Heart right ventricle (tissue), 16 donors: ENCODE data around the gene TRIM47. TPM values are rescaled to one million over a fixed set of nuclear protein-coding genes. Genes with fewer than 3 reads are reported as not detected.
"Not testable (repeated sequence)": the region's sequence is repeated elsewhere in the genome, so short reads cannot be mapped to it uniquely, and the experiment has no call there.

Source experiments
- ATAC-seq, 8 donors: fragments of 200-7000 bp; cut with Tn5 transposase; one replicate each; pipeline ENCODE4 v1.9.1; 2020; ENCODE audit warnings: mild to moderate bottlenecking in 8 of 8, moderate library complexity in 8 of 8, moderate number of reproducible peaks in 1 of 8
- DNase-seq, 2 donors: peaks; one replicate each; pipeline ENCODE4 v3.0.0-alpha.2; 2020
- H3K27ac ChIP-seq, 10 donors: fragments of 200-600 bp; sonication (generic) in 2 of 10; one replicate each; pipeline versions ENCODE4 v1.5.0 to v1.8.0; 2020 to 2022; ENCODE audit warnings: mild to moderate bottlenecking in 3 of 10
- H3K27me3 ChIP-seq, 7 donors: fragments of 200-600 bp; one replicate each; pipeline ENCODE4 v1.8.0; 2021 to 2022; ENCODE audit warnings: mild to moderate bottlenecking in 2 of 7
- H3K36me3 ChIP-seq, 9 donors: fragments of 200-600 bp; sonication (generic) in 1 of 9; one replicate each; pipeline versions ENCODE4 v1.5.0 to v1.8.0; 2020 to 2022; ENCODE audit warnings: mild to moderate bottlenecking in 2 of 9
- H3K4me1 ChIP-seq, 9 donors: fragments of 200-600 bp; sonication (generic) in 1 of 9; one replicate each; pipeline versions ENCODE4 v1.5.0 to v1.8.0; 2020 to 2022; ENCODE audit warnings: mild to moderate bottlenecking in 4 of 9
- H3K4me3 ChIP-seq, 10 donors: fragments of 200-600 bp; sonication (generic) in 2 of 10; one replicate each; pipeline versions ENCODE4 v1.5.0 to v1.8.0; 2020 to 2022; ENCODE audit warnings: mild to moderate bottlenecking in 7 of 10, moderate library complexity in 2 of 10
- H3K9me3 ChIP-seq, 11 donors: fragments of 200-600 bp in 10 of 11; sonication (generic) in 2 of 11; one replicate each; pipeline versions ENCODE4 v1.5.0 to v1.8.0; 2013 to 2022; ENCODE audit warnings: mild to moderate bottlenecking in 2 of 11, control low read depth in 1 of 11, moderate library complexity in 1 of 11
- WGBS, 2 donors: extraction: QIAGEN DNeasy Blood & Tissue Kit; methylation state at CpG; one replicate each; pipeline ENCODE4 v1.1.7; 2013; ENCODE audit warnings: inconsistent platforms in 1 of 2; 5-methylcytosine and 5-hydroxymethylcytosine counted together
- intact Hi-C, 10 donors: fragments of 100-400 bp; cut with DNase I; formaldehyde crosslinking; loops; one replicate each; pipeline versions ENCODE4 v1.11.1 to v1.14.2; 2022
- polyA plus RNA-seq, 2 donors: library from polyadenylated mRNA; stranded (reverse); fragments of 200-250 nt; gene quantifications; one replicate each; pipeline ENCODE4 v1.2.3, GENCODE V29; 2013
- total RNA-seq, 10 donors: library from RNA; stranded (reverse); fragmentation: NEBNext Ultra II Directional in 3 of 10; extraction: Animal tissue kit (Norgen Biotek cat#: 25700) in 3 of 10; gene quantifications; one replicate each; pipeline versions ENCODE4 v1.2.1 to v1.2.4, GENCODE V29; 2021 to 2023
- TF ChIP-seq, protein P1 (sequence below), 9 donors: fragments of 200-600 bp; sonication (generic) in 2 of 9; IDR thresholded peaks; one replicate each; pipeline versions ENCODE4 v1.5.0 to v1.8.0; 2021 to 2022; ENCODE audit warnings: antibody characterized with exemption in 9 of 9, mild to moderate bottlenecking in 5 of 9, moderate library complexity in 1 of 9
- donor health status: Arrhythmogenic right ventricular cardiomyopathy.
- donor health status: ischemic (EF 13 %, LVEDD 7.1; RV severe dilation, severe dysfunction).
- donor health status: healthy with polysubstance abuse.
- donor health status: DM: no; HTN: yes; CAD: no.
- donor health status: DM: no; HTN: no; CAD: no.
- donor health status: ischemic (EF 25% LVEDD 6.9; RV normal size, moderate dysfunction).
- donor health status: ischemic (EF 25% LVEDD 5.7; RV mildly dilated, moderate dysfunction).
- donor health status: healthy.
- donor health status: DM: yes; HTN: yes; CAD: no.
- donor health status: Ischemic cardiomyopathy.
- donor health status: ischemic (EF 35%, LVEDD 5.7; RV mildly dilated, moderate dysfunction).
- donor health status: nonischemic (EF 11% LVEDD 7.7; RV severe dilation, severe dysfunction).
- donor health status: DM: yes; HTN: yes; CAD: no.
- donor health status: PGD.
- donor health status: ischemic (EF 29% LVEDD 5.4; RV normal size, mild dysfunction).
- donor health status: nonischemic (EF 23%, LVEDD 6.1; RV moderate dilation, normal function).

The TRIM47 gene
- total and polyA plus RNA-seq, 12 donors = 9.3 to 53.1 (median 22.5) TPM

DNA sequence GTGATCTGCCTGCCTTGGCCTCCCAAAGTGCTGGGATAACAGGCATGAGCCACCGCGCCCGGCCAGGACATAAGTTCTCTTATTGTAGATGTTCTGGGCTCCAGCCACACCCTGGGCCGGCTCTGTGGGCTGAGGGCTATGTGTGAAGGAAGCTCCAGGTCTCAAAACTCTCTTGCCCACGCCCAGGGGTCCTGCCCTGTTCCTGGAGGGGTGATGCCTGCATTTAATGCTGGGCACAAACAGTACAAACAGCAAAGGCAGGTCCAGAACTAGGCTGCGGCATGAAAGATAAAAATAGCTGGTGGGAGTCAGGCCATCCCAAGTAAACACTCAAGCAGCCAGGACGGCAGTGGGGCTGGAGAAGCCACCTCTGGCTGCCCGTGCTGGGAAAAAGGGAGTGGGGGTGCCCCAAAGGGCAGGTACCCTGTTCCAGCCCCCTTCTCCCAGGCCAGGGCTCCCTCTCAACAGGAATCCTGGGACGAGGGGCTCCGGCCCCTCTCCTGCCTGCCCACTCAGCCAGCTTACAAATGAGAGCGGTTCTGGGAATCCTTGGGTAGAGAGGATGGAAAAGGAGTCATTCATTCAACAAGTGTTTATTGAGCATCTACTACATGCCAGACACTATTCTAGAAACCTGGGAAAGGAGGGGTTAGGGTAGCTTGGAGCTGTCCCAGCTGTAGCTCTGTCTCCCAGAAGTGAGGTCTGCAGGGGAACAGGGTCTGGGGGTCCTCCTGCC, 4.6 kb downstream of the TRIM47 start:
- Histone ChIP-seq H3K27ac (peak overlapping the region; percentile 57 to 99 (median 91)), H3K27me3 (peaks cover 0 to 18% (median 0%) of the 10 kb centered on the region in 7 donors), H3K9me3 (no peaks in the 10 kb centered on the region), H3K4me3 (no peak overlapping the region), H3K36me3 (peaks cover 0 to 30% (median 10%) of the 10 kb centered on the region in 9 donors), H3K4me1 (peaks cover 33 to 86% (median 65%) of the 10 kb centered on the region in 9 donors)
- DNase-seq (no peak), ATAC-seq (no peak)
- TF ChIP-seq, protein P1, sequence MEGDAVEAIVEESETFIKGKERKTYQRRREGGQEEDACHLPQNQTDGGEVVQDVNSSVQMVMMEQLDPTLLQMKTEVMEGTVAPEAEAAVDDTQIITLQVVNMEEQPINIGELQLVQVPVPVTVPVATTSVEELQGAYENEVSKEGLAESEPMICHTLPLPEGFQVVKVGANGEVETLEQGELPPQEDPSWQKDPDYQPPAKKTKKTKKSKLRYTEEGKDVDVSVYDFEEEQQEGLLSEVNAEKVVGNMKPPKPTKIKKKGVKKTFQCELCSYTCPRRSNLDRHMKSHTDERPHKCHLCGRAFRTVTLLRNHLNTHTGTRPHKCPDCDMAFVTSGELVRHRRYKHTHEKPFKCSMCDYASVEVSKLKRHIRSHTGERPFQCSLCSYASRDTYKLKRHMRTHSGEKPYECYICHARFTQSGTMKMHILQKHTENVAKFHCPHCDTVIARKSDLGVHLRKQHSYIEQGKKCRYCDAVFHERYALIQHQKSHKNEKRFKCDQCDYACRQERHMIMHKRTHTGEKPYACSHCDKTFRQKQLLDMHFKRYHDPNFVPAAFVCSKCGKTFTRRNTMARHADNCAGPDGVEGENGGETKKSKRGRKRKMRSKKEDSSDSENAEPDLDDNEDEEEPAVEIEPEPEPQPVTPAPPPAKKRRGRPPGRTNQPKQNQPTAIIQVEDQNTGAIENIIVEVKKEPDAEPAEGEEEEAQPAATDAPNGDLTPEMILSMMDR (IDR thresholded peaks at IDR 0.05) = no peak
- intact Hi-C loops = loop anchor here in 1 of 10 donors (10.0 kb wide), 1 partner anchor 99 kb away; a partner anchor contains a TSS
- 47 to 57% methylated on average over 11 of the region's 11 CpGs for WGBS, 2 donors

DNA sequence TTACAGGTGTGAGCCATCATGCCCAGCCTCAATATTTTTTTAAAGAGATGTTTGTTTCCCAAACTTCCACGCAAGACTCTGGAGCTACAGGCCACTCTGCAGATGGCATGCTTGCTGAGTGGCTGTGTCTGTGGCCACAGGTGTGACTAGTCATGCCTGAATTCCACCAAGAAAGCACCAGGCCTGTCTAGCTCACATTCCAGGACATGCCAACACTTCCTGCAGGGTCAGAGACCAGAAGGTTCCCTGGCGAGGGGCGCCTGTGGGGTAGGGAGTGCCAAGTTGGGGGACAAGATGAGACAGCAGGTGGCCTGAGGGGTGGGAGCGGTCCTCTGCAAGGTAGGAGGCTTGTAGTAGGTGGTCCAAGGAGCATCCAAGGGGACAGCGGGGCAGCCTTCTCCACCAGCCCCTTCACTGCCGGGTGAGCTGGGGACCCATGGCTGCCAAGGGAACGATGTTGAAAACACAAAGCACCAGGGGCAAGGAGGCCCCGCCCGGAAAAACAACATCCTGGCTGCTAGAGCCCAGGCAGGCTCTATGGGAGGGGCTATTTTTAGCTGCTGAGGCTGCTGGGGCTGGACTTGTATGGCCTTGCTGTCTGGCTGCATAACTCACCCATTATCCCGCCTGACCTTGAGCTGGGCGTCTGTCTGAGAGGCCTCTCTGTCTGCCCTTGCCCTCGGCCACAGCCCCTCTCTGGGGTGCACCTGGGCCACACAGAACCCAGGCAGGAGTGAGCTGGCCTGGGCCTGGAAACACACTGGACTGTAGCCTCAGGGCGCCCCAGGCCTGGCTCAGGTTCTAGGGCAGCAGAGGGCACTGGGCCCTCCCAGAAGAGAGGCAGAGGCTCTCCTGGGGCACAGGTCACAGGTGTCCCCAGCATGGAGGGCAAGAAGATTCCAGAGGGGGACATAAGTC, 5.7 kb downstream of the TRIM47 start:
- intact Hi-C loops = loop anchor here in 1 of 10 donors (10.0 kb wide), 1 partner anchor 98 kb away; a partner anchor contains a TSS
- Histone ChIP-seq H3K36me3 (peaks cover 0 to 30% (median 10%) of the 10 kb centered on the region in 9 donors), H3K4me1 (peaks cover 33 to 91% (median 67%) of the 10 kb centered on the region in 9 donors), H3K27ac (peak overlapping the region; percentile 57 to 99 (median 91)), H3K9me3 (no peaks in the 10 kb centered on the region), H3K27me3 (peaks cover 0 to 18% (median 0%) of the 10 kb centered on the region in 7 donors), H3K4me3 (no peak overlapping the region)
- DNase-seq (peak; percentile 81 to 90), ATAC-seq (peak; percentile 55 to 73 (median 64))
- 25 to 28% methylated on average over 13 of the region's 13 CpGs for WGBS, 2 donors
- TF ChIP-seq, protein P1 (IDR thresholded peaks at IDR 0.05) = no peak

DNA sequence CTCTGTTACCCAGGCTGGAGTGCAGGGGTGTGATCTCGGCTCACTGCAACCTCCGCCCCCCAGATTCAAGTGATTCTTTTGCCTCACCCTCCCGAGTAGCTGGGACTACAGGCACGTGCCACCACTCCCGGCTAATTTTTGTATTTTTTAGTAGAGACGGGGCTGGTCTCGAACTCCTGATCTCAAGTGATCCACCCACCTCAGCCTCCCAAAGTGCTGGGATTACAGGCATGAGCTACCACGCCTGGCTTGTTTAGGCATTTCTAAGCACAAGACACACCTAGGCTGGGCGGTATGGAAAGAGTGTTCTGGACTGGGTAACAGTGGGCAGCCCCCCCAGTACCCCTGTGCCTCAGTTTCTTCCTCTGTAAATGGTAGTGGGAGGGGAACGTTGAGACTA, 8.2 kb downstream of the TRIM47 start:
- H3K27ac ChIP-seq = peak overlapping the region; percentile 39 to 92 (median 84)
- H3K4me3 ChIP-seq = peak overlapping the region in 3 of 10 donors; percentile 13 to 14 (median 13)
- not testable (repeated sequence) for DNase-seq, H3K27me3 ChIP-seq, H3K9me3 ChIP-seq, ATAC-seq
- H3K4me1 ChIP-seq = peaks cover 18 to 75% (median 49%) of the 10 kb centered on the region in 9 donors
- H3K36me3 ChIP-seq = peaks cover 0 to 18% (median 5%) of the 10 kb centered on the region in 9 donors
- intact Hi-C loops = loop anchor here in 1 of 10 donors (10.0 kb wide), 1 partner anchor 95 kb away; a partner anchor contains a TSS
- WGBS, 2 donors = 72 to 80% methylated on average over 10 of the region's 10 CpGs

DNA sequence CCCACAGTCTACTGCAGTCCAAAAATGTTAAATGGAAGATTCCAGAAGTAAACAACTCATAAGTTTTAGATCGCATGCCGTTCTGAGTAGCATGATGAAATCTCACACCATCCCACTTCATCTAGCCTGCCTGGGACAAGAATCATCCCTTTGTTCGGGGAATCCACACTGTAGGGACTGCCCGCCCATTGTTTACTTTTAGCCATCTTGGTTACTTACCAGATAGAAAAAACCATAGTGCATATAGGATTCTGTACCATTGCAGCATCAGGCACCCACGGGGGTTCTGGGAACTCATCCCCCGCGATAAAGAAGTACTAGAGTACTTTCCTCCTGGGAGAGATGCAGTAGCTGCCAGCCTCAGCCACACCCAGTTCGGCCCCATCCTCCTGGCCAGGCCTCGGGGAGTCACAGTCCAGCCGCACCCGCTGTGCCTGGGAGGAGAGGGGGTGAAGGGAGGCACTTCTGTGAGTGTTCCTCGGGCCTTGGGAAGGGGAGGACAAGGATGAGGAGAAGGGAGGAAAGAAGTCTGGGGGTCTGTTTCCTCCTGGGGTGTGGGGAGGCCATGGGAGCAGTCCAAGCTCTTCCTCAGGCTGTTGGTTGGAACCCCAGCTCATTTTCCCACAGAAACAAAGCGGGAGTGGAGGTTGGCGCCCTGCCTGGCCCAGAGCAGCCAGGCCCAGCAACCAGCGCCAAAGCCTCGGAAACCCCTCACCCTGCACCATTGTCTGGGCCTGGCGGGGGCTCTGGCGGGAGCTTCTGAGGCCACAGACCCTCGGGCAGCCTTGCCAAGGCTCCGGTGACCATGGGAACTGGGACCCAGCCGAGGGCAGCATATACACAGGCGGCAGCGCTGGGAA, 8.9 kb downstream of the TRIM47 start:
- whole genome bisulfite sequencing, 2 donors = 45 to 46% methylated on average over 23 of the region's 23 CpGs
- Histone ChIP-seq H3K36me3 (peaks cover 0 to 11% (median 5%) of the 10 kb centered on the region in 9 donors), H3K4me1 (peaks cover 21 to 75% (median 51%) of the 10 kb centered on the region in 9 donors), H3K9me3 (no peaks in the 10 kb centered on the region), H3K27ac (peak overlapping the region; percentile 39 to 92 (median 84)), H3K27me3 (no peaks in the 10 kb centered on the region), H3K4me3 (peak overlapping the region in 6 of 10 donors; percentile 0 to 20 (median 14))
- DNase-seq (peak; percentile 55 to 65), ATAC-seq (peak in 7 of 8 donors; percentile 15 to 48 (median 34))
- intact Hi-C loops = loop anchor here in 1 of 10 donors (10.0 kb wide), 1 partner anchor 95 kb away; a partner anchor contains a TSS
- TF ChIP-seq, protein P1 (IDR thresholded peaks at IDR 0.05) = no peak

DNA sequence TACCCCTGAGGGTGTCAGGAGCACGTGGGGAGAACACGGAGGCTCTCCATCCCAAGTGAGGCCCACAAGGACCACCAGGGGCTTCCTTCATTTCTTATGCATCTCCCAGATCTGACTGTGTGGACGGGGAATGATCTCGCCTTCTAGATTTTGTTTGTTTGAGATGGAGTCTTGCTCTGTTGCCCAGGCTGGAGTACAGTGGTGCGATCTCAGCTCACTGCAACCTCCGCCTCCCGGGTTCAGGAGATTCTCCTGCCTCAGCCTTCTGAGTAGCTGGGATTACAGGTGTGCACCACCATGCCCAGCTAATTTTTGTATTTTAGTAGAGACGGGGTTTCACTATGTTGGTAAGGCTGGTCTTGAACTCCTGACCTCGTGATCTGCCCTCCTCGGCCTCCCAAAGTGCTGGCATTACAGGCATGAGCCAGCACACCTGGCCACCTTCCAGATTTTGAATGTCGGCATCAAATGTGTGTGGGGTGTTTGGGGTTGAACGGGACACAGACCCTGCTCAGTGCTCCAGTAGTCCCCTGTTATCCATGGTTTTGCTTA, 9.6 kb downstream of the TRIM47 start:
- intact Hi-C loops, H3K4me3 ChIP-seq, DNase-seq, H3K36me3 ChIP-seq, ATAC-seq, H3K9me3 ChIP-seq, H3K27me3 ChIP-seq: not testable (repeated sequence)
- WGBS, 2 donors = 87 to 89% methylated on average over 12 of the region's 12 CpGs
- peaks cover 25 to 75% (median 51%) of the 10 kb centered on the region in 9 donors for H3K4me1 ChIP-seq
- H3K27ac ChIP-seq = peak overlapping the region in 9 of 10 donors; percentile 28 to 92 (median 84)

DNA sequence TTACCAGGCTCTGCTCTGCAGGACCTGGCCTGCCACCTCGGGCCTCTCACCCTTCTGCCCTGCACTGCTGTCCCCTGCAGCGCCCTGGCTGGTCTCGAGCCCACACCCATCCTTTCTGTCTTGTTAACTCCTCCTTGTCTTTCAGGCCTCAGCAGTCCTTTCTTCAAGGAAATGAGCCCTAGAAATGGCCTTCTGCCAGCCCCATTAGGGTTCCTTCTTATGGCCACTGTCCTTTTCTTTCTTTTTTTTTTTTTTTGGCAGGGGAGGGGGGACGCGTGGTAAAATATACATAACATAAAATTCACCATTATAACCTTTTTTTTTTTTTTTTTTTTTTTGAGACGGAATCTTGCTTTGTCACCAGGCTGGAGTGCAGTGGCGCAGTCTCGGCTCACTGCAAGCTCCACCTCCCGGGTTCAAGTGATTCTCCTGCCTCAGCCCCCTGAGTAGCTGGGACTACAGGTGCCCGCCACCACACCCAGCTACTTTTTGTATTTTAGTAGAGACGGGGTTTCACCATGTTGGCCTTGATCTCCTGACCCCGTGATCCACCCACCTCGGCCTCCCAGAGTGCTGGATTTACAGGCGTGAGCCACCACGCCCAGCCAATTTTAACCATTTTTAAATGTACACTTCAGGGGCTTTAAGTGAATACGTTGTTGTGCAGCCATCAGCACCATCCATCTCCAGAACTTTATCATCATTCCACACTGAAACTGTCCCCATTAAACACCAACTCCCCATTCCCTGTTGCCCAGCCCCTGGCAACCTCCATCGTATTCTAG, 12.8 kb downstream of the TRIM47 start:
- H3K4me3 ChIP-seq, H3K27me3 ChIP-seq, intact Hi-C loops, H3K36me3 ChIP-seq, DNase-seq, ATAC-seq, H3K9me3 ChIP-seq: not testable (repeated sequence)
- 80 to 84% methylated on average over 16 to 17 of the region's 17 CpGs for WGBS, 2 donors
- peak overlapping the region in 7 of 10 donors; percentile 53 to 82 (median 73) for H3K27ac ChIP-seq
- H3K4me1 ChIP-seq = peaks cover 11 to 49% (median 36%) of the 10 kb centered on the region in 9 donors
